ENCODE measurements around the gene MPIG6B.

MPIG6B gene, protein sequence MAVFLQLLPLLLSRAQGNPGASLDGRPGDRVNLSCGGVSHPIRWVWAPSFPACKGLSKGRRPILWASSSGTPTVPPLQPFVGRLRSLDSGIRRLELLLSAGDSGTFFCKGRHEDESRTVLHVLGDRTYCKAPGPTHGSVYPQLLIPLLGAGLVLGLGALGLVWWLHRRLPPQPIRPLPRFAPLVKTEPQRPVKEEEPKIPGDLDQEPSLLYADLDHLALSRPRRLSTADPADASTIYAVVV

DNA sequence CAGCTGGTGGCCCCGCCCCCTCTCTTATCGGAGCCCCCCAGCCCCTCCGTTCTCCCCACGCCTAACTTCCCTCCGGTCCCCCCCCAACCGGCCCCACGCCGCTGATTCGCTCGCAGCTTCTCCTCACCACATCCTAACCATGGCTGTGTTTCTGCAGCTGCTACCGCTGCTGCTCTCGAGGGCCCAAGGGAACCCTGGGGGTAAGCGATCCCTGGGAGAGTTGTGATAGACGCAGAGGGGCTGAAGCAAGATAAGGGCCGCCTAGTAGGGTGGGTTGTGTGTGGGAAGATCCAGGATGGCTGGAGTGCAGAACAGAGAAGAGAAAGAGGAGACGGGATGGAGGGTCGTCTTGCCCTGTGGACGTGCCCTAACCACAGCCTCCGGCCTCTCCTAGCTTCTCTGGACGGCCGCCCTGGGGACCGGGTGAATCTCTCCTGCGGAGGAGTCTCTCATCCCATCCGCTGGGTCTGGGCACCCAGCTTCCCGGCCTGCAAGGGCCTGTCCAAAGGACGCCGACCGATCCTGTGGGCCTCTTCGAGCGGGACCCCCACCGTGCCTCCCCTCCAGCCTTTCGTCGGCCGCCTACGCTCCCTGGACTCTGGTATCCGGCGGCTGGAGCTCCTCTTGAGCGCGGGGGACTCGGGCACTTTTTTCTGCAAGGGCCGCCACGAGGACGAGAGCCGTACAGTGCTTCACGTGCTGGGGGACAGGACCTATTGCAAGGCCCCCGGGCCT, at the start of gene MPIG6B:
TSS of gene MPIG6B (plus strand) at position 129 of the 735 bp plus-strand sequence. CDS start at position 140, 11 bp downstream.
- DNase-seq: no peak

DNA sequence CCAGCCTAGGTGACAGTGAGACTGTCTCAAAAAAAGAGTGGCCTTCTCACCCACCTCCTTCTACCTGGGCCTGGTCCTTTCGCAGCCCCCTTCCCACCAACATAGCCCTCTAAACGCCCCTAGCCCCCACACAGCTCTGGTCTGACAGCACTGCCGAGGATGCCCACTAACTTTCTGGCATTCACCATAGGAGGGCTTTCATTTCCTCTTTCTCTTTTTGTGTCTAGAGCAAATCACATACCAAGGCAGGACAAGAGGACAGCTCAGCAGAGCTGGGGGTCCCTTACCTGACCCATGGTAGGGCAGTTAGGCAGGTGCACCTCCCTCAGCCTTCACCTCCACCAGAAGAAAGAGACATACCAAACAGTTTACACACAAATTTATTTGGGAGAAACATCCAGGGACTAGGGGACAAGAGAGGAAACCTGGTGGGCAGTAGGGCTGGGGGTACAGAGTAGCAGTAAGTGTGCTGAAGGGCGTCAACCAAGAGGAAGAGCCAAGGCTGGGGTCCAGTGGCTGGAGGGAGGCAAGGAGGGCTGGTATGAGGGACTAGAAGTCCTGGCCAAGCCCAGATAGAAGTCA, 46.8 kb upstream of the MPIG6B start:
- DNase-seq: no peak

DNA sequence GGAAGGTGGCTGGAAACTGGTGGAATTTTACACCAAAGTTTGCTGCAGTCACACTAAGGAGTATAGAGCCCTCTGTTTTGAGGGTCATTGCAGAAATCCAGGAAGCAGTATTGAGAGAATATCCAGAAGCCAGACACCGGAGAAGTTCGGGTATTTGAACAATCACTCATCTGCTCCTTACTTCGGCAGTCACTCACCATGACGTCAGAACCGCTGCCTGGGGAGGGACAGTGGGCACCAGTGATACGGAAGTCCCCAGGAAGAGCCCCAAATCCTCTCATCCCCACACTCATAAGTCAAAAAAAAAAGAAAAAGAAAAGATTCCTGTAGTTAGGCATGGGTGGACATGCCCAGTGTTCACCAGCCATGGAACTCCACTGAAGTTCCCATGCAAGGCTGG, 46.3 kb upstream of the MPIG6B start:
- DNase-seq: no peak

DNA sequence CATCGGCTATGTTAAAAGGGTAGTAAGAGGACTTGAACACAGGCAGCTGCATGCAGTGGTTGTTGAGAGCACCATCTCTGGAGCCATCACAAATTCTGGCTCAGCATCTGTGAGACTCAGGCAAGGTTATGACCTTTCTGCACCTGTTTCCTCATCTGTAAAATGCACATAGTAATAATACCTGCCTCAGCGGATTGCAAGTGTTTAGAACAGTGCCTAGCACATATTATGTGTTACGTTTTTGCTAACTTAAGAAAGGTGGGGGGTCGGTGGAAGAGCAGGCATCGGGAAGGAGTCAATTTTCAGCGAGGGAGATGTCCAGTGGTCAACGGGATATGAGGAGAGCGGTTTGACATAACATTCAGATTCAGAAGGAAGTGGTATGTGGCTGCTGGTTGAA, 45.2 kb upstream of the MPIG6B start:
- no peak for DNase-seq

DNA sequence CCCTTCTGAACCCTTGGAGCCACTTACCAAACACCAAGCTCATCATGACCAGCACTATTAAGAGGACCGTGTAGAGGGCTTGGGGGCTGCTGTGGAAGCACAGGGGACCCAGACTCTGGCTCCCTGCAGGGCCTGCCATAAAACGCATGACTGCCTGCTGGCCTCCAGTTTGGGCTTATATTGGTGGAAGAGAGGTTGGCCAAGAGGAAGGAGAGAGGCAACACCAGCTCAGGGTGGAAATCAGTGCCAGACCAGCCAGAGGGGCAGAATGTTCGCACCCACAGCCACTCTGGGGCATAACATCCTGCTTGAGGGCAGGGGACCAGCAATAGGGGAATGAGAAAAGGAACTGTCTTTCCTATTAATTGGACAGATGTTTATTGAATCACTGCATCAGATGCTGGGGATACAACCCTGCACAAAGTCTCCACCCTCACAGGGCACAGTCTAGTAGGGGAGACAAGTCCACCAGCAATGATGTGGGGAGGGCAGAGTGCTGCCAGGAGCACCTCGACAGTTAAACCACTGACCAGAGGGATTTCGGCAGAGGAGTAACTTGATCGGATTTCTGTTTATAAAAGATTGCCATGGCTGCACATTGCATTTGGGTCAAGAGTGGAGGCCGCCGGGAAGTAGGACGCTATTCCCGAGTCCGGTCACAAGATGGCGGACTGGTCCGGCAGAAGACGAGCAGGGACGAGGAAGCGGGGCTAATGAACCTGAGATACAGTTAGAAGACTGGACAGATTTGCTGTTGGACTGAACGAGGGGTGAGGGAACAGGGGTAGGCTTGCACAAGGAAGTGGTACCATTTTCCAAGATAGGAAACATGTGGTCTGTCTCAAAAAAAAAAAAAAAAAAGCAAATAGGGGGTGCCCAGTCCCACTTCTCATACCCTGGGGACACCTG, 42.7 kb upstream of the MPIG6B start, which contains the start of gene LY6G5C:
TSS of gene LY6G5C (minus strand) at position 842 of the 909 bp plus-strand sequence. CDS start at position 148, 694 bp downstream.
- peak; percentile 89 for DNase-seq

DNA sequence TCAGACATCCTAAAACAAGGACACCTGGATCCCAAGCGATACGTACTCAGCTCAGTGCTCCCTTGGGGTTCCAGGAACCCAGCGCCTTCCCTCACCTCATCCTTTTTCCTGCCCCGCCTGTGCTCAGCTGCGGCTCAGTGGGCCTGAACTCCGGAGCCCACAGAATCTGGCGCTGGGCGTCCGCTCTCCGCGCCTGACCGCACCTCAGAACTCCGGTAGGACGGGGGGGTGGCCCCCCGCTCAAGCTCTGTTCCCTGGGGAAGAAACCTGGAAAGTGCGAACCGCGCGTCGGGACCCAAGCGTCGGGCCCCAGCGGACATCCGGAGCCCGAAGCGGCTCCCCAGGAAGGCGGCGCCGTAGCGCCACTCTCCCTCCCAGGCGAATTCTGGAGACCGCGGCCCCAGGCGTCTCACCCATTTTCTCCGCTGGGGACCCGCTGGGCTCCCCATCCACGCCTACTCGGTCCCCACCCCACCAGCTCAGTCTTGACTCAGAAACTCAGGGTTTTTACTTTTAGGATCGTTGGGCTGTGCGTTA, 42.0 kb upstream of the MPIG6B start:
- DNase-seq: no peak

DNA sequence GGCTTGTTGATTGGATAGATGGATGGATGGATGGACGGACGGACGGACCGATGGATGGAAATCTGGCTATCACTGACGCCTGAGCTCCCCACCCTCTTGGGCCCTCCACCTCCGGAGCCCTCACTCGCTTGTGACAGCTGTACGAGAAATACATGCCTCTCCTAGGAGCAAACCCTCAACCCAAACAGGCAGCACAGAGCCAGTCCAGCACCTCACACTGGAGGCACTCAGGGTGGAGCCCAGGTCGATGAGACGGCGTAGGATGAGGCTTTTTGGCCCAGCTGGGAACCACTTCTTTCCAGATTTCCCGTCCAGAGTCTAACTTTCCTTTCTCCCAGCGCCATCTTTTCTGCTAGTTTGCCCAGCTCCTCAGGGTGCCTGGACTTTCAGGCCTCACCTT, 39.6 kb upstream of the MPIG6B start:
- no peak for DNase-seq

DNA sequence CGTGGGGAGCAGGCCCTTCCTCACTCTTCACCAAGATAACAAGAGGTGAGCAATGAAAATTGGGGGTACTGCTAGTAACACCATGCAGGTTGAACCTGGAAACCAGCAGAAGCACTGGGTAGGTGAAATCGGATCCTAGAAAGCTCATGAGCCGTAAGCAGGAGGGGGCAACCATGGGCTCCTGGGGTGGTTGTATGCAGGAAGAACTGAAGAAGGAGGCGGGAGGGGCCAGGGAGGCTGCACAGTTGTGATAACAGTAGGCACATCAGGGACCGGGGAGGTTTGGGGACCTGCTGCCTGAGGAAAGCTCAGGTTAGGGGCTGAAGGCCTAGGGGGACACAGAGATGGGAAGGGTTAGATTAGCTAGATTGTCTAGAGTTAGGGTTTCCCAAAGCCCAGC, 36.7 kb upstream of the MPIG6B start:
- no peak for DNase-seq

DNA sequence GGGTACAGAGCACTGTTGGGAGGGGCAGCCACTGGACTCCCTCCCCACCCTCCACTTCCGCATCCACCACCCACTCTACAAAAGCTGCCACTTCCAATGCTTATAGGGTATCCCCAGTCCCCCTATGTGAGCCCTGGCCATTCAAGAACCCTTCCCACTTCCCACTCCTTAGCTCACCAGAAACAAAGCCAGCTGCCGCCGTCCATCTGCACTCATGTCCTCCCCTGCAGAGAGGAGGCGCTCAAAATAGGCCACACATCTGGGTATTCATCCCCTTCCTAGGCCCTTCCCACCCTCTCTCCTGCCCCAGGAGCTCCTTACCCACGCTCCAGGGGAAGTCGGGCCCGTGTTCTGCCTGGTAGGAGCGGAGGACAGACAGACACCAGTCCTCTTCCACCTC, 35.9 kb upstream of the MPIG6B start:
- no peak for DNase-seq

DNA sequence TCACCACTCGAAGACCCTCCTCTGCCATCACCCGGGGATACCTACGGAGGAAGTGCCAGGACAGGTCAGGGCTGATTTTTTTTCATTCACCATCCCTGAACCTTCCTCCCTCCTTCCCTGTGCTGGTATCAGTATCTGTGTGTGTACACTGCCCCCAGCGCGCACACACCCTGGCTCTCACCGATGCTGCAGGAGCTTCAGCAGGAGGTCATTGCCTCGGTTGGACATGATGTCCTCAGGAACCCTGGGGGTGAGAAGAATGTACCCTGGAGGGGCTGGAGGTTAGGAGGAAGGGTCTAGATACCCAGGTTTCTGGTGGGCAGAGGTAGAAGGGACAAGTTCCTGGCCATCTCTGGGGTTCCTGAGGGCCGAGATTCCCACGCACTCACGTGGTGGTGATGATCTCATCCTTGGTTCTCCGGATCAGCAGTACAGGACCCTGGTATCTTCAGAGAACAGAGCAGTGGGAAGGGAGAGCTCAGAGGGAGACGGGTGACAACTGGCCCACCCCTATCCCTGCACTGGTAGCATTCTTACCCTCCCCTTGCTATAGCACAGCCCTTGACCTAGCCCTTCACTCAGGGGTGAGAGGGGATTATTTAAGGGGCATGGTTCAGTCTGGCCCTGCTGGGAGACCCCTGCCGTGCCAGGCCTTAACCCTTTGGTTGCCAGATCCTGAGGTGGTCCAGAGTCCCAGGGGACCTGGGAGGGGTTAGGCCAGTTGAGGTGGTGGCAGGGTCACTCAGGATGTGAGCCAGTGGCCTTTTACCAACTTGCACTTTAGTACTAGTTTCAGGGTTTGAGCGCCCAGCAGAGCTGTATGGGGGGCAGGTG, 35.1 kb upstream of the MPIG6B start:
- no peak for DNase-seq

DNA sequence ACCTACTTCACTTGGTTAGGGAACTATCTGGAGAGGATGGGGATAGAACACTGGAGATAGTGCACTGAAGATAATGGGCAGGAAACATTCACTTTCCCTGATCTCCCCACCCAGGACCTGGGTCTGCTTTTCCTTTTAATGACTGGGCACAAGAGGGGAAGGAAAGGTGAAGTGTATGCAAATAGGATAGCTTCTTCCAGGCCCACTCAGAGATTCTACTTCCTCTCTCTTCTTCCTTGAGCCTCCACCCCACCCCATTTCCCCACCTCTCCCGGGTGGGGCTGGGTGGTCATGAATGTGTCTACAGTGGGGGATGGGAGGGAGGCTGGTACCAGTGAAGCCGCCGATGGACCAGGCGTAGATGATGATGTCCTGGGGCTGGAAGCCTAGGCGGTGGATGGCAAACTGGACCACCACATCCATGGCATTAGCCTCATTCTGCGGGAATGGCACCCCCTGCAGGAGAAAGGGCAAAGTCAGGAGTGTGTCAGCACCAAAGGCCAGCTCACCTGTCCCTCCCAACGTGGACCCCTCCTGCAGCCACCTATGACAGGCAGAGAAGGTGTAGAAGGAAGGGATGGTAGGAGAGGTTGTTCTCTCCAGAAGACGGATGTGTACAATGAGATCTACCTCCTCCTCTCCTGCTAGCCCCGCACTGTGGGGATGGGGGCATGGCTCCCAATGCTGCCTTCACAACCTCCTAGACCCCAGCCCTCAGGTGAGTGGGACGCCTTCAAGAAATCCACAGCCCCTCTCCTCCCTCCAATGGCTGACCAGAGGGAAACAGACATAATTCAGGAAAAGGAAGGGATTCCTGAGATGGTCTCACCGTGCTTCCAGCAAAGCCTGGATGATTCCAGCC, 33.7 kb upstream of the MPIG6B start:
- no peak for DNase-seq

DNA sequence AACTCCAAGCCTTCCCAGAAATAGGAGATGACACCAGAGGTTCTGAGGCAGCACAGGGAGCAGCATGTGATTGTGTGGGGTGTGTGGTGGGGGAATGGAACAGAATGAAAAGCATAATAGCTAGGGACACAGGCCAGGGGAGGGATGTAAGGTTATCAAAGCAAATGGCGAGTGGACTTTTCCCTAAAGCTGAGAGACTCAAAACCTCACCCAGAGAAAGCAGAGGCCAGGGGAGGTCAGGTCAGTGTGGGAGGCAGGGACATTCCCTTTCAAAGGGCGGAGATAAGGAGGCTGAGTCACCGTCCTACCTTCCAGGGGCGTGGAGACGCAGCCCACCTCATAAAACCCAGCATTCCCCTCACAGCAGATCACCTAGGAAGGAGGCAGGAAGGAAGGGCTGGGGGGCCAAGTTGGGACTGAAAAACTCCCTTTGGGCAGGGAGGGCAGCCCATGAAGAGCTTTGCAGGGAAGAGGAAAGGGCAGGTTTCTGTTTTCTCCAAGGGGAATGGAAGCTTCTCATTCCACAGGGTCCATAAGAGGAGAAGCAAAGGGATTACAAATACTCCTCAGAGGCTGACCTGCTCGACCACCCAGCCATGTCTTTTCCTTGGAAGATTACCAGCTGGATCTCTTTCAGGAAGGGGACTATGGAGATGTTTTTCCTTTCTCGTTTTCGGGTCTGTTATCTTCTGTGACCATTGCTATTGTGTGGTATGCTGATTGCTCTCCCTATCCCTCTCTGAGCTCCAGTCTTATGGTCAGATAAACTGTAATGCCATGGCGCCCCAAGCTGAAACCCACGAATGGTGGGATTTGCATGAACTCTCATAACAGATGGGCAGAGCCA, 32.7 kb upstream of the MPIG6B start:
- DNase-seq: no peak

DNA sequence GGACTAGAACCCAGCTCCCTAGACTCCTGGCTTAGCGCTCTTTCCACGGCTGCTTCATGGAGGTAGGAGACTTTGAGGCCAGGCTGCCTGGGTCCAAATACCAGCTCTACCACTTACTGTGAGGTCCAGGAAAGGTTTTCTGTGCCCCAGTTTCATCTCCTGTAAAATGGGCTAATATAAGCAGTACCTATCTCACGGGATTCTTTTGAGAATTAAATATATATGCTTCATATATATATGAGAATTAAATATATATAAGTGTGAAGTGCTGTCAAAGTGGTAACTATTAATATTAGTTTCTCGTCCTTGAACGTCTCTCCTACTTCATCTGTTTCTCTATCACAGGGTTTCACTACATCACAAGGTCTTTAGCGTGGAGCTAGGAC, 32.1 kb upstream of the MPIG6B start:
- no peak for DNase-seq

DNA sequence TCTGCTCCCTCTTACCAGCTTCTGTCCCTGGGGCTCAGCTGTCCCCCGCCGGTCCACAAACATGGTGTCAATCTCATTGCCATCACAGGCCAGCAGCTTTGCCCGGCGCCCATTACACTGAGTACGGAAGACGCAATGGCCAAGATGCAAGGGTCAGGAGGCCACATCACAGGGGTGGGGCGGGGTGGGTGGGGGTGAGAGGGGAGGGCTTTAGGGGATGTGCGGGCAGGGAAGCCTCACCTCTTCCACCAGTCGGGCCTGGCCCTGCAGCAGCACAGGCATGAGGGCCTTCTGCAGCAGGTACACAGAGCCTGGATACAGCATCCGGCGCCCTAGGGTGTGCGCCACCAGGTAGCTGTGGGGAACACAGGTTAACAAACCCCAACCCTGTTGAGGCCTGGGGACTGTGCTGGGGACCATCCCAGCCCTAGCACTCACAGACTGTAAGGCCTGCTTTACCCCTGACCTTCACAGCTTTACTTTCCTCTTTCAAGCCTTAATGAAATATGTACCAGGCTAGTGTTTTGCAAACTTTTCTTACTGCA, 31.5 kb upstream of the MPIG6B start:
- DNase-seq: no peak

DNA sequence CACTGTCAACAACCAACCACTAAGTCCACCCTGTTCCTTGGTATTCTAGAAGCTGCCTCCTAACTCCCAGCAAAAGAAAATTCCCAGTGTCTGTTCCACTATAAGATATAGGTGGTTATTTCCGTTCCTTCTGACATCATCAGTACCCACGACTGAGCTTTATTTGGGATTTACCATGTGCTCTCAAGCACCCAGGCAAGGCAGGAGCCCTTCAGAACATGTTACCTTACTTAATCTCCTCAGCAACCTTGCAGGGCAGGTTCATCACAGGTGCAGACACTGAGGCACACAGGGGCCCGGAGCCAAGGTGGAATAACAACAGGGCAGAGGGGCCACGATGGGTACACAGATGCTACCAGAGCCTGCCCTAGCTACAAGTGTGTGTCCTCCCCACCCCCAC, 30.8 kb upstream of the MPIG6B start:
- DNase-seq: no peak

DNA sequence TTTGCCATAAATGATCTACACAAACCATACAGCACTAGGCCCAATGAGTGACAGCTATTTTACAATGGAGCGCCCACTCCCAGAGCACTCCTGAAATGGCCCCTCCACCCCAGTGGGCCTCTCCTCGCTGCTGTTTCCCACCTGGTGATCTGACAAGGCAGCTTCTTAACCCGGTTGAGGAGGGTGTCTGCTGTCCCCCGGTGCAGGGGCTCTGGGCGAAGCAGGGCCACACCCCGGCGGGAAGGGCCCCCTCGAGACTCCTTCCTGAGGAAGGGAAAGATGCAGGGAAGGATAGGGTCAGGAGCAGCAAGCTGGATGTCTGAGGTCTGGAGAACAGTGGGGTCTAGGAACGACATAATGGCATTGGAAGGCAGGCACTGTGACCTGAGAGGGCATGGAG, 30.3 kb upstream of the MPIG6B start:
- DNase-seq: no peak

DNA sequence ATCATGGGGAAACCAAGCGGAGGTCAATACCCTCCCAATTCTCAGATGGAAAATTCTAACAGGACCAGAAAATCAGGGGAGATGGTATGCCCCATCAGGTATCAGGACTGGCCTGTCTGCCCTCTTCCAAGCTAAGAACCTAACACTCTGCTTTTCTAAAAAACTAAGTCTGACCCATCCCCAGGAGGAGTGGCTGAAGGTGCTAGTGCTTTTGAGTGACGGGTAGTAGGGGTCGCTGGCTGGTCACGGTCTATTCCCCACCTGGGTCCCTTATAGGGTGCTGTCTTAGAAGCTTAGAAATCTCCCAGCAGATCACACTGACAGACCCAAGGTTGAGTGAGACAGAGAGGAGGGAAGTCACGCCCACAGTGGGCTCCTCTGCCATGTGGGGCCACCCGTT, 29.6 kb upstream of the MPIG6B start:
- no peak for DNase-seq

DNA sequence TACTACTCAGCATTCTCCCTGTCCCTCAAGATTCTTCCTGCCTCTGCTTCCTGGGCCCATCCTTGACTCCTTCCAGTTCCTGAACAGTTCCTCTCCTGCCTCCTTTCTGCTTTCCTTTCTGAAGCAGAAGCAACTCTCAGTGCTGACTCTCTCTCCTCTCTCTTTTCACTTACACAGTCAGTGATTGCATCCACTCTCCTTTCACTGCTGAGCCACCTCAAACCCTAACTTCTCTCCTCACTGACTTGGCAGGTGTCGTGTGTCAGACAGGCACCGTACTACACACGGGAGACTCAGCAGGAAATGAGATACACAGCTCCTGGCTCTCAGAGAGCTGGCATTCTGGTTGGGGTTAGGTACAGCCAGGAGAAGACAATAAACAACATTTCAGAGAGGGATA, 25.6 kb upstream of the MPIG6B start:
- DNase-seq: no peak

DNA sequence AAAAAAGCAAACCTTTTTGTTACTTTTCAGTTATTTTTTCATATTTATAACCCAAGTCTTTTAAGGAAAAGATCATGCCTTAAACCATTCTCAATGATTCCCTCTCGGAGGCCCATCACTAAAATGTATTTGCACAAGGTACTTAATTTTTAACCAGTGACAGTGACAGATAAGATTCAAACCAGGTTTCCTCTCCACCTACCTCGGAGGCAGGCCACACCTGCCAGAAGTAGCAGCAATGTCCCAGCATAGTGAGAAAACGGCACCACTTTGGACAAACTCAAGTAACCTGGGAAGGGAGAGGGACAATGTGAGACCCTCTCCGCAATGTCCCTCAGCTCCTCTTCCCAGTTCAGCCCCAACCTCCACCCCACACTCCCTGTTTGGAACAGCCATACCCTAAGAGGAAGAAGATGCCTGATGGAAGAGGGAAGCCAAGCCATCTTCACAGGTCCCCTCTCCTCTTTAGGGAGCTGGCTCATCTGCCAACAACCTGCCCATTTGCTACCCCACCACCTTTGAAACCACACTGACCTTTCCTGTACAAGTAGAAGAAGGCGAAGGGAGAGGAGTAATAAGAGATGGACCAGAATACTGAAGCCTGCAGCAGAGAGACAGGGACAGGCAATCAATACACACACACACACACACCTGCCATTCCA, 22.3 kb upstream of the MPIG6B start:
- no peak for DNase-seq
